GM18508 (cell line): ENCODE results near the gene ITCH.
"Not testable (repeated sequence)": the region's sequence is repeated elsewhere in the genome, so short reads cannot be mapped to it uniquely, and the experiment has no call there.

Source experiments
- ATAC-seq: cut with Tn5 transposase; IDR thresholded peaks from one replicate; pipeline ENCODE4 v1.9.1; 2021; ENCODE audit warnings: moderate number of reproducible peaks; ENCODE audit not compliant: insufficient read depth, unreplicated experiment

The ITCH gene

GRCh38 chr20:34495916-34496315 is 132.8 kb downstream of the ITCH start:
- no peak for ATAC-seq

GRCh38 chr20:34497596-34497995 is 134.5 kb downstream of the ITCH start:
- not testable (repeated sequence) for ATAC-seq

GRCh38 chr20:34500823-34501222 is 137.8 kb downstream of the ITCH start:
- no peak for ATAC-seq

GRCh38 chr20:34506480-34506879 is 143.4 kb downstream of the ITCH start:
- no peak for ATAC-seq

- ATAC-seq: no peak
These were observed 144.8 kb downstream of the ITCH start for GRCh38 chr20:34507702-34508413.

- ATAC-seq: no peak
These were observed 147.5 kb downstream of the ITCH start for GRCh38 chr20:34510575-34510974.

- no peak for ATAC-seq
These were observed 148.8 kb downstream of the ITCH start for GRCh38 chr20:34511891-34512265.

GRCh38 chr20:34512266-34512954 is 149.3 kb downstream of the ITCH start:
- ATAC-seq: no peak

GRCh38 chr20:34512955-34513419 is 149.9 kb downstream of the ITCH start:
- ATAC-seq: no peak

GRCh38 chr20:34514034-34514433 is 151.0 kb downstream of the ITCH start:
- ATAC-seq: not testable (repeated sequence)

- no peak for ATAC-seq
These were observed 151.9 kb downstream of the ITCH start for GRCh38 chr20:34514897-34515483.

GRCh38 chr20:34515484-34516246 is 152.6 kb downstream of the ITCH start:
- no peak for ATAC-seq

- peak; percentile 43 for ATAC-seq
These were observed 153.4 kb downstream of the ITCH start, which contains the start of gene DYNLRB1 for GRCh38 chr20:34516247-34517113. Gene DYNLRB1, plus strand, starts transcription at chr20:34516422. Its CDS starts 37 bp downstream, at chr20:34516459.

GRCh38 chr20:34517114-34517505 is 154.0 kb downstream of the ITCH start:
- no peak for ATAC-seq

- ATAC-seq: not testable (repeated sequence)
These were observed 155.8 kb downstream of the ITCH start for GRCh38 chr20:34518863-34519262.

- not testable (repeated sequence) for ATAC-seq
These were observed 156.8 kb downstream of the ITCH start for GRCh38 chr20:34519841-34520240.

- no peak for ATAC-seq
These were observed 160.1 kb downstream of the ITCH start for GRCh38 chr20:34522969-34523871.

- no peak for ATAC-seq
These were observed 161.4 kb downstream of the ITCH start for GRCh38 chr20:34524426-34524825.

- ATAC-seq: no peak
These were observed 162.3 kb downstream of the ITCH start for GRCh38 chr20:34525342-34525708.
